ENCODE measurements around the gene ATP8A2. TPM values are rescaled to one million over a fixed set of nuclear protein-coding genes. Genes with fewer than 3 reads are reported as not detected.
A peak's percentile ranks its signal among the peaks of the same experiment; 100 is the strongest.
"Not testable (repeated sequence)": the region's sequence is repeated elsewhere in the genome, so short reads cannot be mapped to it uniquely, and the experiment has no call there.

Gene ATP8A2
- total RNA-seq, 1 experiment from 2014 or later = 0.34 TPM

- H3K4me3 ChIP-seq = no peak overlapping the region
- no peak overlapping the region for H3K27ac ChIP-seq
- H3K4me1 ChIP-seq = no peaks in the 10 kb centered on the region
- H3K9me3 ChIP-seq (replicated peaks) = peaks cover 3% of the 10 kb centered on the region; the same call in 1 of the 2 replicates
- H3K27me3 ChIP-seq = no peaks in the 10 kb centered on the region
- H3K36me3 ChIP-seq = no peaks in the 10 kb centered on the region
- no peak for DNase-seq
These were observed 431.9 kb downstream of the ATP8A2 start for GRCh38 chr13:25803641-25804040.

GRCh38 chr13:25806264-25806974, 434.6 kb downstream of the ATP8A2 start:
- peaks cover 3% of the 10 kb centered on the region; the same call in 1 of the 2 replicates for H3K9me3 ChIP-seq (replicated peaks)
- no peak overlapping the region for H3K27ac ChIP-seq
- H3K4me3 ChIP-seq = no peak overlapping the region
- no peaks in the 10 kb centered on the region for H3K27me3 ChIP-seq
- no peaks in the 10 kb centered on the region for H3K4me1 ChIP-seq
- DNase-seq = peak; percentile 29 to 47
- no peaks in the 10 kb centered on the region for H3K36me3 ChIP-seq

- H3K9me3 ChIP-seq (replicated peaks) = peaks cover 3% of the 10 kb centered on the region; the same call in 1 of the 2 replicates
- no peaks in the 10 kb centered on the region for H3K36me3 ChIP-seq
- no peaks in the 10 kb centered on the region for H3K27me3 ChIP-seq
- H3K4me1 ChIP-seq = no peaks in the 10 kb centered on the region
- H3K4me3 ChIP-seq = no peak overlapping the region
- H3K27ac ChIP-seq = no peak overlapping the region
- DNase-seq = no peak
These were observed 435.8 kb downstream of the ATP8A2 start for GRCh38 chr13:25807562-25807961.

- no peaks in the 10 kb centered on the region for H3K4me1 ChIP-seq
- H3K27me3 ChIP-seq = no peaks in the 10 kb centered on the region
- no peak overlapping the region for H3K27ac ChIP-seq
- peaks cover 3% of the 10 kb centered on the region; the same call in 1 of the 2 replicates for H3K9me3 ChIP-seq (replicated peaks)
- H3K36me3 ChIP-seq = no peaks in the 10 kb centered on the region
- H3K4me3 ChIP-seq = no peak overlapping the region
- DNase-seq = no peak
These were observed 439.7 kb downstream of the ATP8A2 start for GRCh38 chr13:25811506-25811905.

GRCh38 chr13:25816239-25816638, 444.5 kb downstream of the ATP8A2 start:
- H3K4me3 ChIP-seq = no peak overlapping the region
- DNase-seq = peak in 1 of 2 experiments; percentile 27
- peaks cover 5% of the 10 kb centered on the region for H3K4me1 ChIP-seq
- H3K27ac ChIP-seq = no peak overlapping the region
- no peaks in the 10 kb centered on the region for H3K36me3 ChIP-seq
- H3K27me3 ChIP-seq = no peaks in the 10 kb centered on the region
- H3K9me3 ChIP-seq (replicated peaks) = peaks cover 4% of the 10 kb centered on the region; the same call in 1 of the 2 replicates

- H3K27me3 ChIP-seq = no peaks in the 10 kb centered on the region
- H3K4me3 ChIP-seq = no peak overlapping the region
- no peak overlapping the region for H3K27ac ChIP-seq
- H3K36me3 ChIP-seq = no peaks in the 10 kb centered on the region
- peaks cover 6% of the 10 kb centered on the region; the same call in 1 of the 2 replicates for H3K9me3 ChIP-seq (replicated peaks)
- no peak for DNase-seq
- peaks cover 5% of the 10 kb centered on the region for H3K4me1 ChIP-seq
These were observed 448.2 kb downstream of the ATP8A2 start for GRCh38 chr13:25819856-25820530.

- DNase-seq = no peak
- H3K36me3 ChIP-seq = no peaks in the 10 kb centered on the region
- H3K27ac ChIP-seq = no peak overlapping the region
- H3K9me3 ChIP-seq (replicated peaks) = peaks cover 6% of the 10 kb centered on the region; the same call in 1 of the 2 replicates
- no peaks in the 10 kb centered on the region for H3K27me3 ChIP-seq
- peaks cover 5% of the 10 kb centered on the region for H3K4me1 ChIP-seq
- H3K4me3 ChIP-seq = no peak overlapping the region
These were observed 450.0 kb downstream of the ATP8A2 start for GRCh38 chr13:25821776-25822175.

GRCh38 chr13:25827221-25827620, 455.4 kb downstream of the ATP8A2 start:
- H3K27ac ChIP-seq; H3K27me3 ChIP-seq; H3K36me3 ChIP-seq; H3K9me3 ChIP-seq (replicated peaks); DNase-seq; H3K4me3 ChIP-seq; H3K4me1 ChIP-seq: not testable (repeated sequence)

GRCh38 chr13:25827831-25828465, 456.2 kb downstream of the ATP8A2 start:
- H3K27me3 ChIP-seq = no peaks in the 10 kb centered on the region
- H3K4me1 ChIP-seq = 0 out of 2 replicates have a peak, but pooled peaks cover 8% of the 10 kb centered on the region
- no peak for DNase-seq
- no peak overlapping the region for H3K27ac ChIP-seq
- no peak overlapping the region for H3K4me3 ChIP-seq
- no peaks in the 10 kb centered on the region for H3K36me3 ChIP-seq
- H3K9me3 ChIP-seq (replicated peaks) = peaks cover 3% of the 10 kb centered on the region; the same call in 1 of the 2 replicates

- Histone ChIP-seq H3K4me1 (no peaks in the 10 kb centered on the region), H3K27ac (no peak overlapping the region), H3K27me3 (no peaks in the 10 kb centered on the region), H3K36me3 (no peaks in the 10 kb centered on the region), H3K4me3 (no peak overlapping the region), H3K9me3 (replicated peaks) (no peaks in the 10 kb centered on the region)
- no peak for DNase-seq
These were observed 462.0 kb downstream of the ATP8A2 start for GRCh38 chr13:25833761-25834160.

- Histone ChIP-seq H3K4me1 (peaks cover 9% of the 10 kb centered on the region), H3K36me3 (no peaks in the 10 kb centered on the region), H3K4me3 (no peak overlapping the region), H3K9me3 (replicated peaks) (no peaks in the 10 kb centered on the region), H3K27ac (no peak overlapping the region), H3K27me3 (no peaks in the 10 kb centered on the region)
- DNase-seq = no peak
These were observed 465.0 kb downstream of the ATP8A2 start for GRCh38 chr13:25836574-25837336.

GRCh38 chr13:25839371-25839770, 467.6 kb downstream of the ATP8A2 start:
- Histone ChIP-seq H3K9me3 (replicated peaks) (no peaks in the 10 kb centered on the region), H3K4me1 (peaks cover 9% of the 10 kb centered on the region), H3K27ac (no peak overlapping the region), H3K36me3 (no peaks in the 10 kb centered on the region), H3K27me3 (no peaks in the 10 kb centered on the region), H3K4me3 (no peak overlapping the region)
- DNase-seq = no peak

GRCh38 chr13:25840261-25840660, 468.5 kb downstream of the ATP8A2 start:
- no peaks in the 10 kb centered on the region for H3K9me3 ChIP-seq (replicated peaks)
- peaks cover 9% of the 10 kb centered on the region for H3K4me1 ChIP-seq
- no peaks in the 10 kb centered on the region for H3K36me3 ChIP-seq
- H3K4me3 ChIP-seq = no peak overlapping the region
- no peak overlapping the region for H3K27ac ChIP-seq
- H3K27me3 ChIP-seq = no peaks in the 10 kb centered on the region
- DNase-seq = no peak

GRCh38 chr13:25840931-25841330, 469.2 kb downstream of the ATP8A2 start:
- Histone ChIP-seq H3K9me3 (replicated peaks) (no peaks in the 10 kb centered on the region), H3K36me3 (no peaks in the 10 kb centered on the region), H3K27ac (no peak overlapping the region), H3K4me3 (no peak overlapping the region), H3K27me3 (no peaks in the 10 kb centered on the region), H3K4me1 (peaks cover 9% of the 10 kb centered on the region)
- DNase-seq = peak in 1 of 2 experiments; percentile 61

All from SJCRH30 (cell line).